GM21381 (cell line): ENCODE measurements around the gene FAM227B.
A peak's percentile ranks its signal among the peaks of the same experiment; 100 is the strongest.
"Not testable (repeated sequence)": the region's sequence is repeated elsewhere in the genome, so short reads cannot be mapped to it uniquely, and the experiment has no call there.

Experiments used
- ATAC-seq: cut with Tn5 transposase; IDR thresholded peaks from one replicate; pipeline ENCODE4 v1.9.1; 2021; ENCODE audit warnings: mild to moderate bottlenecking, moderate library complexity; ENCODE audit not compliant: unreplicated experiment

The FAM227B gene

GRCh38 chr15:49620658-49621368 is at the start of gene FAM227B, which contains the start of gene DTWD1:
TSS of gene FAM227B (minus strand) at chr15:49620818. CDS start at chr15:49615171, 5,647 bp downstream.
TSS of gene DTWD1 (plus strand) at chr15:49621048. CDS start at chr15:49625168, 4,120 bp downstream.
- ATAC-seq: peak; percentile 99

GRCh38 chr15:49669288-49669687 is 48.7 kb upstream of the FAM227B start:
- ATAC-seq: no peak

- ATAC-seq: not testable (repeated sequence)
These were observed 45.9 kb upstream of the FAM227B start for GRCh38 chr15:49666486-49666885.

GRCh38 chr15:49664716-49665115 is 44.1 kb upstream of the FAM227B start:
- no peak for ATAC-seq

- no peak for ATAC-seq
These were observed 36.1 kb upstream of the FAM227B start for GRCh38 chr15:49656734-49657133.

GRCh38 chr15:49652922-49653321 is 32.3 kb upstream of the FAM227B start:
- ATAC-seq: no peak

GRCh38 chr15:49650676-49651075 is 30.1 kb upstream of the FAM227B start:
- ATAC-seq: no peak

GRCh38 chr15:49649987-49650386 is 29.4 kb upstream of the FAM227B start:
- ATAC-seq: no peak

GRCh38 chr15:49646891-49647290 is 26.3 kb upstream of the FAM227B start:
- no peak for ATAC-seq

GRCh38 chr15:49645941-49646340 is 25.3 kb upstream of the FAM227B start:
- no peak for ATAC-seq

- no peak for ATAC-seq
These were observed 24.7 kb upstream of the FAM227B start for GRCh38 chr15:49645277-49645676.

GRCh38 chr15:49644364-49644794 is 23.8 kb upstream of the FAM227B start:
- ATAC-seq: no peak

- no peak for ATAC-seq
These were observed 17.2 kb upstream of the FAM227B start for GRCh38 chr15:49637857-49638256.

GRCh38 chr15:49628379-49628778 is 7.8 kb upstream of the FAM227B start:
- no peak for ATAC-seq

GRCh38 chr15:49627407-49627877 is 6.8 kb upstream of the FAM227B start:
- ATAC-seq: no peak

GRCh38 chr15:49625460-49626036 is 4.9 kb upstream of the FAM227B start:
- no peak for ATAC-seq

- ATAC-seq: no peak
These were observed 3.4 kb upstream of the FAM227B start for GRCh38 chr15:49624056-49624455.

GRCh38 chr15:49622561-49622960 is 1.9 kb upstream of the FAM227B start:
- ATAC-seq: no peak

GRCh38 chr15:49621887-49622286 is 1.3 kb upstream of the FAM227B start:
- ATAC-seq: no peak

- ATAC-seq: no peak
These were observed 788 bp upstream of the FAM227B start for GRCh38 chr15:49621401-49621811.

GRCh38 chr15:49620199-49620598 is 419 bp downstream of the FAM227B start:
- no peak for ATAC-seq

GRCh38 chr15:49619226-49619625 is 1.4 kb downstream of the FAM227B start:
- no peak for ATAC-seq
